NOMO-1 treated with DMSO at 0.1 percent for 48 hours (cell line): ENCODE results near the gene BTRC.

Experiments
- DNase-seq: peaks from one replicate; lab custom pipeline; 2025; ENCODE audit not compliant: unreplicated experiment; lab: John Stamatoyannopoulos, UW

The BTRC gene

DNA sequence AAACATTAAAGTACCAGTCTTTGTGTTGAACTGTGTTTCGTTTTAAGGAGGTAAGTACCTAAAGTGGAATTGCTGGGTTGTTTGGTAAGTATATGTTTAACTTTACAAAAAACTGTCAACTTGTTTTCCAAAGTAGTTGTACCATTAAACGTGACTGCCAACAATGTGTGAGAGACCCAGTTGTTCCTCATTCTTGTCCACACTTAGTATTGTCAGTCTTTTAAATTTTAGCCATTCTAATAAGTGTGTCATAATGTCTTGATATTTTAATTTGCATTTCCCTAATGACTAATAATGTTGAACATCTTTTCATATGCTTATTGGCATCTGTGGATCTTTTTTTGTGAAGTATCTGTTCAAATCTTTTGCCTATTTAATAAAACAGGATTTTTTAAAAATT, 159.8 kb downstream of the BTRC start:
- no peak for DNase-seq

DNA sequence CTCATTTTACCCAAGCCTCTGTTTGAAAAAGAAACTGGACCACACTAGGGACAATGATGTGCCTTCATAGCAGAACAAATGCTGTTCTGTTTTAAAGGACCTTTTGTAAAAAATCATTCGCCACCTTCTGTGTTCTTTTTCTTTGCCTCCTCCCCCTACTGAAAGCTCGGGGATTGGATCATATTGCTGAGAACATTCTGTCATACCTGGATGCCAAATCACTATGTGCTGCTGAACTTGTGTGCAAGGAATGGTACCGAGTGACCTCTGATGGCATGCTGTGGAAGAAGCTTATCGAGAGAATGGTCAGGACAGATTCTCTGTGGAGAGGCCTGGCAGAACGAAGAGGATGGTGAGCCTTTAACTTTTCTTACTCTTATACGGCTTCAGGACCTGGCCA, 171.9 kb downstream of the BTRC start:
- DNase-seq: no peak

DNA sequence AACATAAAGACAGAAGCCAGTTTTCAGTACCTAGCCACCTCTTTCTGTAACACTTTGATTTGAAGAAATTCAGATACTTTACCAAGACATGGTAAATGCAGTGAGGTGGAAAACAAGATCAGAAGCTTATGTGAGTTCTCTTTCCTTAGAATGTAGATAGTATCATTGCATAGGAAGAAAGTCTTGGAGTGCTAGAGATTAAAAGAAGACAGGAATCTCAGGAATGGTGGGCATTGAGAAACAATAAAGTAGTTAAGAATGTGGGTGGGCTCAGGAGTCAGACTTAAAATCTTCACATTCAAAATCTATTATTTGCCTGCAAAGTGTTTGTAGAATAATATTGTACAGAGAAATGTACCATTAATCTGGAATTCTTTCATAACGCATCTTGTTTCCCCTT, 175.2 kb downstream of the BTRC start:
- DNase-seq: no peak

DNA sequence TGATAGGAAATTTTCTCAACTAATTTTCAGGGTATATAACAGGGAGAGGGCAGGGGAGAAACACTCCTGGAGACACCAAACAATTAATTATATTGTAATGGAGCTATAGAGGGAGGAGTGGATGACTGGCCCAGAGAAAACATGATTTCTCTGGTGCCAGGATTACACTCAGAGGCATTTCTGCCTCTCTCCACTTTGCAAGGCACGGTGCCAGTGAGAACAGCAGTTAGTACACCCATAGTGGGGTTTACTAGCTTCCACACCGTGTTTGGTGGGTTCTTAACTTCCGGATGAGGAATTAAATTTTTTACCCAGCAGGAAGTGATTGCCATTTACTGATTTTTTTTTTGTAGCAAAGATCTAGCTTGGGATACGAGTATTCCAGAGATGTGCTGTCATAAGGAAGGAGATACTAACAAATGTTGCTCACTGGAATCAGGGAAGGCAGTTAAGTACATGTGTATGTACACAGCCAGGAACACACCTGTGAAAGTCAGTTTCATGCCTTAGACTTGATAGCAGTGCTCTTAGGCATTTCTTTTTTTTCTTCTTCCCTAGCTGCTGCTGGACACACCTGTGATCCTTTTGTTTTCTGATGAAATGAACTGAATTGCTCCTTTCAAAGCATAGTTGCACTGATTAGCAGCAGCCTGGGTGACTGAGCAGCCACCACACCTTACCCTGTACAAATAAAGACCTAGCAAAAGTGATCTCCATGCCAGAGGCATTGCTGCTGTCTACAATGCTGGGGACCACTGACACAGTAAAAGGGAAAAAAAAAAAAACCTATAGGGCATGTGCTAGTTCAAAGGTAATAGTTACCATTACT, 176.0 kb downstream of the BTRC start:
- no peak for DNase-seq

DNA sequence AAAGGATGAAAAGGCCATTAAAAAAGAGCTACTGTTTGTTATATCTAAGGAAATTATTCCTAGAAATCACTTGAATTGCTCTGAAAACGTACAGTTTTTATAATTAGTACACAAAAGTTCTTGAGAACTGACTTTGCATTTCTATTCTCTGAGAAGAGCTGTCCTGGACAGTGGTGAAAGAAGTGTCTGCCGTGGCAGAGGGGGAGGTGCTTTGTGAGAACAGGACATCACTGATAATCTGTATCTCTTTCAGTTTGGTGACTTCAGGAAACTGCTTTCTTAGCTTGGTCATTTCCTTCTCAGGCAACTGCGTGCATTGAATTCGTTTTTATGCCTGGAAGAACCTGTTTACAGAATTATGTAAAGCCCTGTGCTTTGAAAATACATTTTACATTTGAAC, 182.0 kb downstream of the BTRC start:
- no peak for DNase-seq

DNA sequence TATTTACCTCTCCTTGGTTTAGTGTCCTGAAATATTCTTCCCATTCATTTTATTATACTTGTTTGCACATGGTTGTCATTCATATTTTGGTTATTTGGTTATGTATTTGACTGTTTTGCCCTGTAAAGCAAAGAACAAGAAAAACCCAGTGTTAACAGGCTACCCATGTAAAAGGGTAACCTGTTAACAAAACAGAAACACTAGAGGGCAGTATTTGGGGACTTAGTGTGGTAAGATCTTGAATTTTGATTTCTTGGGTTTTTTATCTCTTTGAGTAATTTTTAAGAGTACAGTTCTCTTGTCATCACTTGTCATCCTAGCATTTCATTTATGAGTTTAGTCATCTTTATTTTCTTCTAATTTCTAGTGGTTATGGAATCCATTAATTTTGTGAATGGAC, 182.8 kb downstream of the BTRC start:
- DNase-seq: peak; percentile 35

DNA sequence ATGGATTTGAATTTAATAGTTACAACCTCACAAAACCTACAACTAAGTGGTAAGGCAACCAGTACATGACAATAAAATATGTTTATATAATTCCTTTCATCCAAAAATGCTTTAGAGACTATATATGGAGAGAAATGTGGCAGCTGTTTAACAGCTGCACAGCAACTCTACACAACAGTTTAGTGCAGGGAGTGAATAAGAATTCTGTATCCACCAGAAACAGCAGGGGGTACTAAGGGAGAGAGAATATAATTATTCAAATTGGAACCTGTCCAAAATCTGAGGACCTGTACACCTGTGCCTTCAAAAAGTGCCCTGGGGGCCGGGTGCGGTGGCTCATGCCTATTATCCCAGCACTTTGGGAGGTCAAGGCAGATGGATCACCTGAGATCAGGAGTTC, 184.5 kb downstream of the BTRC start:
- no peak for DNase-seq

DNA sequence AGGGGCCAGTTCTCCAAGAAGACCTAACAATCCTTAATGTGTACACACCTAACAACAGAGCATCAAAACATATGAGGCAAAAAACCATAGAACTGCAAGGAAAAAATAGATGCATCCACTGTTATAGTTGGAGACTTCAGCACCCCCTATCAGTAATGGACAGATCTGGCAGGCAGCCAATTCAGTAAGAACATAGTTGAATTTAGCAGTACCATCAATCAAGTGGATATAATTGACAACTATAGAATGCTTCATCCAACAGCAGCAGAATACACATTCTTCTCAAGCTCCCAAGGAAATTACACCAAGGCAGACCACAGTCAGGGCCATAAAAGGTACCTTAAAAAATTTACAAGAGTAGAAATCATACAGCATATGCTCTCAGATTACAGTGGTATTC, 191.9 kb downstream of the BTRC start:
- DNase-seq: no peak

DNA sequence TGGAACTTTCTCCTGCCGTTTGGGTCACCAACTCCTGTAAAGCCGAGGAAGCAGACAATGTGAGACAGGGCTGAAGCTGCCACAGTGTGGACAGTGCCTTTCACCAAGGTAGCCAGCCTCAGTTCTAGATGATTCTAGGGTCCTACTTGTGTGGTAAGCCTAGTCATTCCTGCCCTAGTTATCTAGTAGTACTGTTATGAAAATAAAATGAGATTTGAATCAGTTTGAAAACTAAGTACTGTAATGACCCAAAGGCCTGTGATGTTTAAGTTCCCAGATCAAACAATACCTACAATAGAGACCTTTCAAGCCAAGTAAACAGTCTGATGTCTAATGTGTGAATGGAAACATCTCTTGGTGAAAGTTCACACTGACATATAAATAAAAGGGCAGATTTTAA, 197.0 kb downstream of the BTRC start:
- no peak for DNase-seq

DNA sequence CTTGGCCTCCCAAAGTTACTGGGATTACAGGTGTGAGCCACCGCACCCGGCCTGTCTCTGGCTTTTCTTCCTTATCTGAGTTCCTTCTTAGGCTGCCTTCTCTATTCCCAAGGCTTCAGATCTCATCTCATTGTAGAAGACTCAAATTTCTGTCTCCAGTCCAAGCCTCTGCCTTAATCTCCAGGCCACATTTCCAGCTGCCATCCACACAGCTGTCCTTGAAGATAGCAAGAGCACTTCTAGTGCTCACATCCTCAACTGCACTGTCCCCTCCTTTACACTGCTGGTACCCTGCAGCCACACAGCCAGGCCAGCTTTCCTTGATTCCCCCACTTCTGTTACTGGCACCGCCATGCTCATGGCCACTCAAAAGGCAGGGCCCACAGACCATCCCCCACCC, 198.5 kb downstream of the BTRC start:
- DNase-seq: no peak

DNA sequence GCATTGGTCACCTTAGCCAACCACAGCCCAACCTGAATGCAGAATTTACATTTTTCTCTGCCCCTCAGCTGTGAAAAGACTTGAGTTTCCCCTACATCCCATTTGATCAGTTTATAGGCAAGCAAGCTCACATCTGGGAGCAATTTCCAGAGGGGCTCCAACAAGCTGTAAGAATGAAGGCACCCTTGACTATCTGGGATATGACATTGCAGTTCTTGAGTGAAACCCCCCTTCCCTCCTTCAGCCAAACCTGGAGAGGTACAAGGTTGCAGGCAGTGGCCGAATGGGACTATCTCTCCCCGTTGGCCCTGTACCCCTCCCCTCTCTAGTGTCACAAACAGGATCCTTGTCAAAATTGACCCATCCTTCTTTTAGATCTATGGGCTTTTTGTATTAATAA, 203.6 kb downstream of the BTRC start:
- DNase-seq: no peak

DNA sequence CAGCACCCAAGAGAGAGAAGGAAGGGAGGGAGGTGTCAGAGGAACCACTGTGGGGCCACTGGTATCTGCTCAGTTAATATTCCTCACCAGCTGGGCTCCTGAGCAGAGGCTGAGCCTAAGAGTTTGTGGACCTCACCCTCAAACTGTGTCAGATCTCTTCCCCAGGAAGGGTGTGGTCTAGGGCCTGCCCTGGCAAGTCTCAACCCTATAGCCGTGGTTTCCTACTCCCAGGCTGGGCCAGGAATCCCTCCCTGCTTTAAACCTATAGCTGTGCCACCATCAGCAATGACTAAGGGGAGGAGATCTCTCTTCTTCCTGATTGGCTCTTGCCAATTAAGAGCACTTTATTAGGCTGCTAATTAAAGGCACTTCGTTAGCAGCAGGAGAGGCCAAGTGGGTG, 204.2 kb downstream of the BTRC start:
- peak; percentile 66 for DNase-seq

DNA sequence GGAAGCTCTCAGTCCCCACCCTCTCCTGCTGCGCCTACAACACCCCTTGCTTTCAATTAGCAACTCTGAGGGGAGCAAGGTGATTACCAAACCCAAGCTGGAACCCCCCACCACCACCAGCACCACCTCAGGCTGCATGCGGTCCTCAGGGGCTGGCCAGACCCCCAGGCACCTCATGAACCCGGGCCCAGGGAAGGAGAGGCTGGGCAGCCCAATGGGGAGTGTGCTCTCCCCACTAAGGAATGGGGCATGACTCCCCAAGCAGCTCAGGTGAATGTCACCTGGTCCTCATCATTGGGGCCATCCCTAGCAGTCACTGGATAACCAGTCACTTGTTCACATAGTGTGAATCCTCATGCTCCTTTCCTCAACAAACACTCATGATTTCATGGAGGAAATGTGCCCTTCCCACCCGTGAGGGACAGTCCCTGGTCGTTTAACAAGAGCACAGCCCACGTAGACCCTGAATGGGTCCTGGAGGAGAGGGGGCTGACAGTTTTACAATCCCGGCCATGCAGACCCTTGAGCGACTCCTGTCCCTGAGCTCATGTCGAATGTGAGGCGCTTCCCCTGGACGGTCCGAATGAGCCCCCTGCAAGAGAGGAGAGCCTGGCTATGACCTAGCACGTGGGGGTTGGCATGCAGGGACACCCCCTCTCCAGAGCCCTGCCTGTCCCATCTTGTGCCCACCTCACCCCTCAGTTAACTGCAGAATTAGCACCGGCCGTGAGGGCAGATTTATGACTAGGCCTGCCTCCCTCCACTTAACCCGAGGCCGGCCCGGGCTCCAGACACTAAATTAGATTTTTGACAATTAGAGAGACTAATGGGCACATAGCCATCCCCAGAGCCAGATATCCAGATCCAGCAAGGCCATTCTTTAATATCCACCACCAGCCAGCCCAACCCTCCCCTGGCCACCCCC, 205.0 kb downstream of the BTRC start:
- DNase-seq: no peak

DNA sequence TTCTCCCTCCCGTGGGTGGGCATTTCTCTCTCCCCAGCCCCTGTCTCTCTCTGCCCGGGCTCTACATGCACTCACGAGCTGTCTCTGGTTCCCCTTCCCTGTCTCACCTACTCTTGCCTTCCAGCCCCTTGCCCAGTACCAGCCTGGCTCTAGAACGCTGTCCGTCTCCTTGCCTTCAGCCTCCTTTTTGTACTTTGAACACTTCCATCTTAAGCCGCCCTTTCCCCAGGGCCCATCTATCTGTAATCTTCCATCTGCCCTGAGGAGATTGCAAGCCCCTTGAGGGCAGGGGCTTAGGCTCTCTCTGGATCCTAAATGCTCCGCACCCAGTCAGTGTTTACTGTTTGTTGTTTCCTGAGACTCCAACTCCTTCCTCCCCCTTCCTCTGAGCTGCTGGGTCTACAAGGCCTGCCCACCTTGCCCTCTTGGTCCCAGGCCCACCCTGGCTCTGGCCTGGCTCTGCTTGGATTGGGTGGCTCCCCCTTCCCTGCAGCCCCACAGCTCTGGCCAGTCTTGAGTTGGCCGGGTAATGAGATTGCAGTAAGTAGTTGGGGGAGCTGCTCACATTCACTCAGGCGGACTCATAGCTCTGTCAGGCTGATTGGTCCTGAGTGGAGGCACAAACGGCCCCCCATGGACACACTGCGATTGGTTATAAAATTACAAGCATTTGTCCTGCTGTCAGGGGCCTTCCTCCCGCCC, 205.8 kb downstream of the BTRC start:
- no peak for DNase-seq

DNA sequence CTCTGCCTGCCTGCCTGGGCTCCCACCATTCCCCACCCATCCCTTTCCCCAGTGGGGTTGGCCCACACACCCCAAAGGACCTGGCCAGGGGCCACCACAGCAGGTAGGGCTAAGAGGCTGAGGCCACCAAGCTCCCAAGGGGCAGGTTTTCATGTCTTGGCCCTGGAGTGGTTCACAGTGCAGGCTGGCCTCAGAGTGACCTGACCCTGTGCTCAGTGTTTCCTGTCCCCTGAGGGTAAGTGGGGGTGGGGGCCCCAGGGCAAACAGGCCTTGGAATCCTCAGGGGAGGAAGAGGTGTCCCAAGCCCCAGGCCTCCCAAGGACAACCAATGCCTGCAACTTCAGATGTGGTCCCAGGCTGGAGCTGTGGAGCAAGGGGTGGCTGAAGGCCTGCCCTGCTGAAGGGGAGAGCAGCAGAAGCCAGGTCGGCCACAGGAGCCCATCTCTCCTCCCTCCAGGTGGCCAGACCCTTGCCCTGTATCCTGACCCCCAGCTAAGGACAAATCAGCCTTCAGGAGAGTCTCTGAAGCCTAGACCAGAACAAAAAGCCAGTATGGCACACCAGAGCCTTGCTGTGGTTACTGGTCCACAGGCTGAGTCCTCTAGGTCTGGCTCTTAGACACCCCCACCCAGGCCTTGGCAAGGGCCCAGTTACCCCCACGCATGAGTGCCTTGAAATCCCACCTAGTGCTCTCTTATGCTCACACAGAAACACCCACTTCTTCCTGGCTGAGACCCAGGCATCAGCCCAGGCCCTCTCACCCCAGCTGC, 206.5 kb downstream of the BTRC start:
- DNase-seq: no peak

DNA sequence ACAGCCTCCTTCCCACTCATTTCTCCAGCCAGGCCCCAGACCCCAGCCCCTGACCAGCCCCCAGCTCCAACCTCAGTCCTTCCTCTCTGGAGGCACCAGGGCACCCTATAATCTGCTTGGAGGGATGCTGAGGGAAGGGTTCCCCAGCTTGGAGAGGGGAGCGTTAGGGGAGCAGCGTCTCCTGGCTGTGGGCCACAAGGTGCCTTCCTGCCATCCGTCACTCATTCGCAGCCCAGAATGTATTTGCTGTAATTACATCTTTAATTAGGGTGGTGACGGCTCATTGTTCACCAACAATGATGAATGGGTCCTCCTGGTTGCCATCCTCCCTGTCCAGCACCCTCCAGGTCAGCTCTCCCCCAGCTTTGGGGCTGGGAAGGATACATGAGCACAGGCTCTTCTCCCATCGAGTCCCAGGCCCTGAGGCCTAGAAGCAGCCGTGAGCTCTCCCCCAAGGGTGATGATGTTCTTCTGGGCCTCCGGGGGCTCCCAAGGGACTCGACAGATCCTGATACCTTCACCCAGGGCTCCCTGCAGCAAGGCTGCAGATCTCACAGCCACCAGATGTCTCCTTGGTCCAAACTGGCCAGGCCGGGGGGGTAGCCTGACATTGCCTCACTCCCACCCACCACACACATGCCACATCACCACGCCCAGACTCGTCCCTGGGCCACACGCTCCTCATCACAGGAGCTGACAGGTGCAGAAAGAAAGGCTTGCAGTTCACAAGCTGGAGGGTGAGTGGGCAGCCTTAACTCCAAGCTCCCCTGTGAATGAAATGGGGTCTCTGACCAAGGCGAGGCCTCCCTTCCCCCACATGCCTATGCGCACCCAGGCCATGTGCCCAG, 207.3 kb downstream of the BTRC start:
- DNase-seq: no peak

DNA sequence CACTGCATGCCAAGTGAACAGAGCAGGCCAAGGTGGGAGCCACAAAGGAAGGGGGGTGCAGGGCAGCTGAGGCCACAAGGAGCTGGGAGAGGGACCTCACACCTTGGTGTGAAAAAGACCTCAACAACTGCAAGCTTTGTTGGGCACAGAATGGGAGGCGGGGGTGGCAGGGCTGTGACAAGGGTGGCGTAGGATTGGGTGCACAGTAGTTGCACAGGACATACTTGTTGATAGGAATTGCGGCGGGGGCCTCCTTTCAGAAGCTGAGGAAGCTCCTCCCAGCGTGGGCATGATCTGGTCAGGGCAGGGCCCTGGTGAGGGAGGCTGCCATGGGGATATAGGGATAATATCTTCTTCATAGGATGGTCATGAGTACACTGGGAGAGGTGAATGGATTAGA, 208.3 kb downstream of the BTRC start:
- no peak for DNase-seq

DNA sequence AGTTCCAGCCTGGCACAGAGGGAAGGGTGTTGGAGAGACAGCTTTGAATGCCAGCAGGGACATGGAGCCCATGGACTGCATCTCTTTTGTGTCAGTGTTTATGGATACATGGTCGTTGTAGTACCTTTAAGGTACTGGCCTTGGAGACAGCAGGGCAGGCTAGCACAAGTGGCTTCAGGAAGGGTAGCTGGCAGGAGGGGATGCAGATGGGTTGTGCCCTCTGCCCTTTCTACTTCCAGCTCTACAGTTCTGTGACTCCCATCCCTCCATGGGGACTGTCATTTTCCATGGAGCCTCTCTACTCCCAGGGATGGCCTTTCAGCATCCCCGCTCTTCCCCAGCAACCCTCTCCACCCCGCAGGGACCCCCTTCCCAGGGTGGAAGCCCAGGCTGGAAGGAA, 209.0 kb downstream of the BTRC start:
- no peak for DNase-seq

DNA sequence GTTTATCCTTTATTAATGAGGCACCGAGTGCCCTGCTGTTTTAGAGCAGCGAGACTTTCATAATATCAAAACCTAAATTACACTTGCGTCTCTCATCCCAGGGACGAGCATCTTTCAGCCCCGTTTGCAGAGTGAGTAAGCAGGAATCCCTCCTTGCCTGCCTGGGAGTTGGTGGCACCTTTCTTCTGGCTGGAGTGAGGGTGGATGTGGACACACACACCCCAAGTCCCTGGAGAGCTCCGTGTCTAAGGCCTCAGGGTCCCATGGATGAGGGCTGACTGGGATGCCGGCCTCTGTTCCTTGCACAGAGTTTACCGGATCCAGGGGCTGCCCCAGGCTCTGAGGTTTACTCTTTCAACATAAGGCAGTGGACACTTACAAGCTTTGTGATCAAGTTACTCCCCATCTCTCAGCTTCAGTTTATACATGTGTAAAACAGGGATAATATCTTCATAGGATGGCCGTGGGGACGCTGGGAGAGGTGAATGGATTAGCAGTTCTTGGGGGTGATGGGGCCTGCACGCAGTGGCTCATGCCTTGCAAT, 209.6 kb downstream of the BTRC start:
- no peak for DNase-seq
